Measurements from ENCODE around the gene SMIM38.
"Not testable (repeated sequence)": the region's sequence is repeated elsewhere in the genome, so short reads cannot be mapped to it uniquely, and the experiment has no call there.

Gene SMIM38

DNA sequence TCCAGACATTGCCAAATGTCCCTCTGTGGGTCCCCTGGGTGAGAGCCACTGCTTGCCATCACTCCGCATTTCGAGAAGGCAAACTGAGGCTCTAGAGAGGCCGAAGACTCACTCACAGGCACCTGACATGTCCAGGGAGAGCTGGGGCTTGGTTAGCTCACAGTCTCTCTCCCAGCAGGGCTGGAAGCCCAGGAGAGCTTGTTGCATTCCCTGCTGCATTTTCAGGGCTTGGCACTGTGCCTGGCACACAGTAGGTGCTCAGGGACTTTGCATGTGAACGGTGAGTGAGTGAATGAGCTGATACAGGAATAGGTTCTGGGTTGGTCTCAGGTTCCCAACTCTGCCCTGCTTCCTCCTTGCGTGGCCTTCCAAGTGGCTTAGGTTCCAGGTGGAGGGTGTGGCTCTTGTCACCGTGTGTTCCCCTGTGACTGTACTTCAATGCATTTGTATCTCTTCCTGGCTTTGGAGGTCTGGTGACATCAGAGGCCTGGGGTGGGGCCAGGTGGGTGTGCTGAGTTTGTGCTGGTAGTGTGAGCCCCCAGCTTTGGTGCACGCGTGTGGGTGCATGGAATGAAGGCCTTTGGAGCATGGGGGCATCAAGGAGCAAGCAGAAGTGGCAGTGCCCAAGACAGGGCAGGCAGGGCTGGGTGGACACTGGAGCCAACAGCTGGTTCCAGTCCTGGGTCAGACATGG, 18.4 kb upstream of the SMIM38 start:
- DNase-seq (ENCODE audit: extremely low read depth in 1 of 2, low read depth in 1 of 2) = no peak

DNA sequence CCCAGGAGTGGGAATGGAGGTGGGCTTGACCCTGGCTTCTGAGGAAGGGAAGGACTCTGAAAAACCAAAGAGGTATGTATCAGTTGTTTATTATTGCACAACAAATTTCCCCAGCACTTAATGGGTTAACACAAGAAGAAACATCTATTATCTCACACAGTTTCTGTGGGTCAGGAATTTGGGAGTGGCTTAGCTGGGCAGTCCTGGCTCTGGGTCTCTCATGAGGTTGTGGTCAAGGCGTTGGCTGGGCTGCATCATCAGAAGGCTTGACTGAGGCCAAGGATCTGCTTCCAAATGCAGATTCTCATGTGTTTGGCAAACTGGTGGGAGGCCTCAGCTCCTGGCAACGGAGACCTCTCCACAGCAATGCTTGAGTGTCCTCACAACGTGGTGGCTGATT, 17.5 kb upstream of the SMIM38 start:
- no peak for DNase-seq (ENCODE audit: extremely low read depth in 1 of 2, low read depth in 1 of 2)

DNA sequence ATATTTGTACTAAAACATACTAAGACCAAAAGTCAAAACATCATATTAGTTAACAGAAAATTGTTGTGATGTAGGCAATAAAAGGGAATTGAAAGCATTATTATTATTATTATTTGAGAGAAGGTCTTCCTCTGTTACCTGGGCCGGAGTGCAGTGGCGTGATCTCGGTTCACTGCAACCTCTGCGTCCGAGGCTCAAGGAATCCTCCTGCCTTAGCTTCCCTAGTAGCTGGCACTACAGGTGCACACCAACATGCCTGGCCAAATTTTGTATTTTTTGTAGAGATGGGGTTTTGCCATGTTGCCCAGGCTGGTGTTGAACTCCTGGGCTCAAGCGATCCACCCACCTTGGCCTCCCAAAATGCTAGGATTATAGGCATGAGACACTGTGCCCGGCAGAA, 15.6 kb upstream of the SMIM38 start:
- not testable (repeated sequence) for DNase-seq (ENCODE audit: extremely low read depth in 1 of 2, low read depth in 1 of 2)

DNA sequence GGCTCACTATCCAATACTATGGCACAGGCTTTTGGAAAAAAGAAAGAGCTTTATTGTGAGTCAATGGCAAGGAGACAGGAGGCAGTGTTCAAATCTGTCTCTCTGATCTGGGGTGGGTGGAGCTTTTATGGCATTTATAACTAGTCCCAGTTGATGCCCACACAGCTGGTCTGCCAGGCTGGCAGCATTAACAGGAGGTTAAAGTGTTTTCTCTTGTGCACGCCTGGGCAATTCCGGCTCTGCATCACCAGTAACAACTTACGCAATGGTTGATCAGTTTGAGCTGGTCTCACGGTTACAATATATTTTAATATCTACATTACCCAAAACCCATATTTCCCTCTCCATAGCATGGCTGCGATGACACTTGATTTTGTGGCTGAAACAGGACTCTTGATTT, 15.1 kb upstream of the SMIM38 start:
- DNase-seq (ENCODE audit: extremely low read depth in 1 of 2, low read depth in 1 of 2) = no peak

DNA sequence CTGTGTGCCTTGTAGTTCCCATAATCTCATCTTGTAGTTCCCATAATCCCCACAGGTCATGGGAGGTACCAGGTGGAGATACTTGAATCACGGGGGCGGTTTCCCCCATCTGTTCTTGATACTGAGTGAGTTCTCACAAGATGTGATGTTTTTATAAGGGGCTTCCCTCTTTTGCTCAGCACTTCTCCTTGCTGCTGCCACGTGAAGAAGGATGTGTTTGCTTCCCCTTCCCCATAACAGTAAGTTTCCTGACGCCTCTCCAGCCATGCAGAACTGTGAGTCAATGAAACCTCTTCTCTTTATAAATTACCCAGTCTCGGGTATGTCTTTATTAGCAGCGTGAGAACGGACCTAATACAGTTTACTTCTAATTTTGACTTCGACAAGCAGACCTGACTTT, 14.0 kb upstream of the SMIM38 start:
- no peak for DNase-seq (ENCODE audit: extremely low read depth in 1 of 2, low read depth in 1 of 2)

DNA sequence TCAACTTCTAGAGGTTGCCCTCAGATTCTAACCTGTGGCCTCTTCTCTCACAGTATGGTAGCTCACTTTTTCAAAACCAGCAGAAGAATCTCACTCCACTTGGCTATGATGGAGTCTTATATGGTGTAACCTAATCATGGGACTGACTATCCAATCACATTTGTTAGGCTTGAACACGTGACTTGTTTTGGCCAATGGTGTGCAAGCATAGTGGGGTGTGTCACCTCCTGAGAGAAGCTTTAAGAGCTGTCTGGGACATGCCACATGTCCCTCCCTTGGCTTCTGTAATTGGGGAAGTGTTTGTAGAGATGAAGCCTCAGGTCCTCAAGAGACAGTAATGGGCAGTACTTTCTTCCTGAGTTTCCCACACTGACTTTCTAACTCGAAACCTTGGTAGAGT, 12.8 kb upstream of the SMIM38 start:
- no peak for DNase-seq (ENCODE audit: extremely low read depth in 1 of 2, low read depth in 1 of 2)

DNA sequence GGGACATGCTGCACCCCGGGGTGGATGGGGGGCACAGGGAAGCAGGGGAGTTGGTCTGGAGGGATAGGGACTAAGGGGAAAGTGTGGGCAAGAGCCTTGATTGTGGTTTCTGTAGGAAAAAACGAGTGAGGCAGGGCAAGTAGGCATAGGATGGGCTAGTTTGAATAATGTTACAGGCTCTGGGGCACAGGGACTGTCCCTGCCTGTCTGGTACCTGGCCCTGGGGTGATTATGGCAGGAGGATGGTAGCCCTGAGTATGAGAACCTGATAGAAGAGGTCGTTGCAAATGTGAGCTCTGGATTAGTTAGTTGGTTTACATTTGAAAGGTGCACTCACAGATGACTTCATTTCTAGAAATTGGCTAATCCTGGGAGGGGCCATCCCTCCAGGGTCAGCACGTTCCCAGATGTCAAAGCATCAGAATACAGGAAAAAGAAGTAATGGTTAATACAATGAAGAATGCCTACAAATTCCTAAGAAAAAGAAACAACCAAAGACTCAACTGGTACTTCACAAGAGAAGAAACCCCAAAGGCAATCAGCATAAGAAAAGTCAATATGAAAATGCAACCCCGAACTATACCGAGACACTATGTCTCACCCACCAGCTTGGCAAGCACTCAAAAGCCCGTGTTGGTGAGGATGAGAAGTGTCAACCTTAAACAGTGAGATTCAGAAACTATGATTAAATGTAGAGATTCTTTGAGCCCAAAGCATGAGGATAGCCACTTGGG, 11.3 kb upstream of the SMIM38 start:
- no peak for DNase-seq (ENCODE audit: extremely low read depth in 1 of 2, low read depth in 1 of 2)

DNA sequence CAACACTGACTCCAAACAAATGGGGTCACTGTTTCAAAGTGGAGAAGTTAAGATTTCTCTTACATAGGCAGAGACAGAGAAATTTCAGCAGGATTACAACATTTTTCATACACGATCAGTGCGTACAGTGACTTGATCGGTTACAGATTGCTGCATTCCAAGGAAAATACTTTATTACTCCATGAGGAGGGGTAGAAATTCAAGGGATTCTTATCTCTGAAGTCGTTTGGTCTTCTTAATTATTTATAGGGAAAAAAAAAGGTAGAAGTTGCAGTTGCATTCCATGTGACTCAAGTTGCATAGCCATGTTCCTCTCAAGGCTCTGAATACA, 10.7 kb upstream of the SMIM38 start:
- DNase-seq (ENCODE audit: extremely low read depth in 1 of 2, low read depth in 1 of 2) = no peak

DNA sequence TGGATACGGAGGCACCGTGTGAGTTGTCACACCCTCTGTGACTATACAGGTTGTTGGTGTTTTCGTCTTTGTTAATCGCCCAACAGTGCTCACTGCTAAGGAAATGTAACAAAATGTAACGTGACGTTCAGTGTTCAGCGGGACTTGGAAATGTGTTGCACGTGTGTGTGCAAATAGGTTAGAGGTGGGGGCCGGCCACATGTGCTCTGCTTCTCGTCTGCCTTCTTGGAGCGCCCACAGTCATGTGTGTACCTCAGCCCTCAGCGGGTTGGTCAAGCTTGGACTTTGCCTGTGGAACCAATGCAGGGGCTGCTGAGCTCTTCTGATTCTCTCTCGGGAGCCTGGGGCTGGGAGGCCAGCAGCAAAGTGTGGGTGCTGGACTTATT, 7.4 kb upstream of the SMIM38 start:
- no peak for DNase-seq (ENCODE audit: extremely low read depth in 1 of 2, low read depth in 1 of 2)

DNA sequence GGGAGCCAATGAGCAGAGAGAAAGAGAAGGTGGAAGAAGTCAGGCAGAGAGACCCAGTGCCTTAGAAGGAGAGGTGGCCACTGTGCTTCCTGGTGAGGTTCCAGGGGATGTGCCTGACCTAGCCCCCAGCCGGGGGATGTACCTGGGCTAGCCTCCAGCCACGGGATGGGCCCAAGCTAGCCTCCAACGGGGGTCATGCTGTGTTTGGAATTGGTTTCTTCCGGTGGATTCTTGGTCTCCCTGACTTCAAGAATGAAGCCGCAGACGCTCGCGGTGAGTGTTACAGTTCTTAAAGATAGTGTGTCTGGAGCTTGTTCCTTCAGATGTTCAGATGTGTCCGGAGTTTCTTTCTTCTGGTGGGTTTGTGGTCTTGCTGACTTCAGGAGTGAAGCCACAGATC, 6.9 kb upstream of the SMIM38 start:
- DNase-seq (ENCODE audit: extremely low read depth in 1 of 2, low read depth in 1 of 2) = no peak

DNA sequence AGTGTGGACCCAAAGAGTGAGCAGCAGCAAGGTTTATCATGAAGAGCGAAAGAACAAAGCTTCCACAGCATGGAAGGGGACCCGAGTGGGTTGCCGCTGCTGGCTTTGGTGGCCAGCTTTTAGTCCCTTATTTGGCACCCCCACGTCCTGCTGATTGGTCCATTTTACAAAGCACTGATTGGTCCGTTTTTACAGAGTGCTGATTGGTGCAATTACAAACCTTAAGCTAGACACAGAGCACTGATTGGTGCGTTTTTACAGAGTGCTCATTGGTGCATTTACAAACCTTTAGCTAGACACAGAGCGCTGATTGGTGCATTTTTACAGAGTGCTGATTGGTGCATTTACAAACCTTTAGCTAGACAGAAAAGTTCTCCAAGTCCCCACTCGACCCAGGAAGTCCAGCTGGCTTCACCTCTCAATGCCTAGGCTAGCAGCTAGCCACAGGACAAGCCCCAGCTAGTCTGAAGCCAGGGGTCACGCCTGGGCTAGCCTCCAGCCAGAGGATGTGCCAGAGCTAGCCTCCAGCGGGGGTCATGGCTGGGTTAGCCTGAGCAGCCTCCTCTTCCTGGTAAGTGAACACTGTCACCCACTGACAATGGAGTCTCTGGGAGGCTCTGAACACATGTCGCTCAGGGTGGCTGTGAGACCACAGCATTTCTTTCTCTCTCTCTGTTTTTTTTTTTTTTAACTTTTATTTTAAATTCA, 6.2 kb upstream of the SMIM38 start:
- not testable (repeated sequence) for DNase-seq (ENCODE audit: extremely low read depth in 1 of 2, low read depth in 1 of 2)

DNA sequence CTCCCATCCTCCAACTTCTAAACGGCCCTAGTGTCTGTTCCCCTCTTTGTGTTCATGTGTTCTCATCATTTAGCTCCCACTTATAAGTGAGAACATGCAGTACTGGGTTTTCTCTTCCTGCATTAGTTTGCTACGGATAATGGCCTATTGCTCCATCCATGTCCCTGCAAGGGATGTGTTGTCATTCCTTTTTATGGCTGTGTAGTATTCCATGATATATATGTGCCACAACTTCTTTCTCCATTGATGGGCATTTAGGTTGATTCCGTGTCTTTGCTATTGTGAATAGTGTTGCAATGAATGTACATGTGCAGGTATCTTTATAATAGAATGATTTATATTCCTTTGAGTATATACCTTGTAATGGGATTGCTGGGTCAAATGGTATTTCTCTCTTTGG, 5.6 kb upstream of the SMIM38 start:
- no peak for DNase-seq (ENCODE audit: extremely low read depth in 1 of 2, low read depth in 1 of 2)

DNA sequence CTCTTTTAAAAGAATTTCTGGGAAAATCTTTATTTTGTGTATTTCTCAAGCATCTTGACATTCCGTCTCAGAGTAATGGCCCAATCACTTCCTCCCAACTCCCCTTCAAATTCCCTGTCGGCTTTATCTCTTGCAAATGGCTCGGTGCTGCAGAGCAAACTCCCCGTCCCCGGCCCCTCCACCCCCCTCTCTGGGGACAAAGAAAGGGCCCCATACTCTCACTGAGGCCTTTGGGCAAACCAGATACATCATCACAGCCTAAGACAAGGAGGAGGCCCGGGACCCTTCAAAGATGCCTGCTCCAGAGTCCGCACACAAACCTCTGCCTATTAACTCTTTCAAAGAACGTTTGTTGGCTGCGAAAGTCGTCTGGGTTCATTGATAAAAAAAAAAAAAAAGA, 3.9 kb upstream of the SMIM38 start:
- no peak for DNase-seq (ENCODE audit: extremely low read depth in 1 of 2, low read depth in 1 of 2)

DNA sequence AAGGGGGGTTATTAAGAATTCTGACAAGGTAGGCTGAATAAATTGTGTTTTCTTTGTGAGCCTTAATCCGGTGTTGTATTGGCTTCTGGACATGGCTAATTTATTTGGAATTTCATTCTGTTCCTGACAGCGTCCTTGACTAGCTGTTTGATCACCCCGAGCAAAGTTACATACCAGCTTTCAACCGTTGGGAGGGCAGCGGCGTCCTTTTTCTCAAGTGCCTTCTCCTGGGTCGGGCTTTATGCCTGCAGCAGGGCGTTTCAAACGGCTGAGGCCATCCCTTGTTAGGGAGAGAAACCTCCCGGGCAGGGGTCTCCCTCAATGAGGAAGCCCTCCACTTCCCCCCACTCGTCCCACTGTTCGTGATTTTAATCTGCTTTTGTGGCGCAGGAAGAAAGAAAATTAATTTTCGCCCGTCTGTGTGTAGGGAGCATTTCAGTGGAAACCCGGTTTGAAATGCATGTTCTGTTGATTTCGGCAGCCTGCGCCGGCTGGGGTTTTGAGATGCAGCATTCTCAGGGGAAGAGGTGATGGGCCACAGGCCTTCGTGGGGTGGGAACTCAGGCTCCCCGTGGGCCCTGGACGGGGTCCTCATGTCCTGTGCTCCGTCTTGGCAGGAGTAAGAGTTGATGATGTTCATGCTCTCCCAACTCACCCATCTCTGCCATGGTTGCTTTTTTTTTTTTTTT, 2.9 kb upstream of the SMIM38 start:
- DNase-seq (ENCODE audit: extremely low read depth in 1 of 2, low read depth in 1 of 2) = no peak

DNA sequence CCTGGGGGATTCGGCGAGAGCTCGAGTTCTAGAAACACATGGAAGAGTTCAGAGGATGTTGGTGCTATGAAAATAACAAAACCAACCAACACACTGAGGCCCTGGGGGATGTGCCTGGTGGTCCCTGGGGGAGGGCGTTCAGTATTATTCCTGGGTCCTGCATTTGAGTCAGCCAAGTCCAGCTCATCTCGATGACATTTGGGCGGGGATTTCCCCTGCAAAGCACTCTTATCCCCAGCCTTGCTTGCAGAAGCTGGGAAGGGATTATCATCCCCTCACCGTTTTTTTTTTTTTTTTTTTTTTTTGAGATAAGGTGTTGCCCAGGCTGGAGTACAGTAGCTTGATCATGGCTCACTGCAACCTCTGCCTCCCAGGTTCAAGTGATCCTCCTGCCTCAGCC, 2.1 kb upstream of the SMIM38 start:
- DNase-seq (ENCODE audit: extremely low read depth in 1 of 2, low read depth in 1 of 2) = no peak

DNA sequence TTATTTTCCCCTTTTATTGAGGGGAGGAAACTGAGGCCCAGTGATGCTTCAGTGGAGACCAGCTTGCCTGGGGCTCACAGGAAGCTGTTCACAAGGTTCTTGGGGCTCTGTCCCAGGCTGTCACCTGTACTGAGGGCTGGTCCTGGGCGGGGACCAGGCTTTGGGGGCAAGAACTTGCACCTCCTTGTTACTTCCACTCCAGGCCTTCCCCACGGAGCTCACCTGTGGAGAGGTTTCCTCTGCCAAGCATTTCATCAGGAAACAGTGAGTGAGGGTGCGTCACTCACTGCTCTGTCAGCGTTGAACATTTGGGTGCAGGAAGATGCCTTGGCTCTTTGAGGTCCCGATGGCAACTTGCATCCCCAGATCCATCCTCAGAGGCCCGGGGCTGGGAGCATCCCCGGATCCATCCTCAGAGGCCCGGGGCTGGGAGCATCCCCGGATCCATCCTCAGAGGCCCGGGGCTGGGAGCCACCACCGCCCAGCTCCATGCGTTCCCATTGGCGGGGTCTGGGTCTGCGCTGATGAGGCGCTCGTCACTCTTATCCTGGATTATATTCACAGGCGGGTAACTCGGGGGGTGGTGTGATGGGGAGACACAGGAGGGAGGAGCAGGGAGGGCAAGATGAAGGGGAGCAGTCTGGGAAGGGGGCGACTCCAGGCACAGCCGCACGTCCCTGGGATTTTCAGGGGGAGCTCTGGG, 1.4 kb upstream of the SMIM38 start:
- DNase-seq (ENCODE audit: extremely low read depth in 1 of 2, low read depth in 1 of 2) = no peak

DNA sequence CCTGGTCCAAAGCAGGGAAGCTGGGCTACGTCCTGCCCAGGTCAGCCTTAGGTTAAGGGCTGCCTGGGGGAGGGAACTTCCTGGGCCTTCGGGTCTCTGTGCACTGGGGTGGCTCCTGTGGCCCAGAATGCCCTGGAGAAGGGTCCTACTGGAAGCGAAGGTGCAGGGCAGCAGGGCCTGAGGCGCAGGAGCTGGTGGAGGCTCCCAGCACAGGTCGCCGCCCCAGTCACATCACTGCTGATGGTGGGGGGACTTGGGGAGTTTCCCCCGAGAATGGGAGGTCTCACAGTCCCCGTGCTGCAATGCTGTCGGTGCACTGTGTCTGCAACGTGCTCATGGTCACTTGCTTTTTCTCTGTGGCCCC, 815 bp upstream of the SMIM38 start:
- no peak for DNase-seq (ENCODE audit: extremely low read depth in 1 of 2, low read depth in 1 of 2)

DNA sequence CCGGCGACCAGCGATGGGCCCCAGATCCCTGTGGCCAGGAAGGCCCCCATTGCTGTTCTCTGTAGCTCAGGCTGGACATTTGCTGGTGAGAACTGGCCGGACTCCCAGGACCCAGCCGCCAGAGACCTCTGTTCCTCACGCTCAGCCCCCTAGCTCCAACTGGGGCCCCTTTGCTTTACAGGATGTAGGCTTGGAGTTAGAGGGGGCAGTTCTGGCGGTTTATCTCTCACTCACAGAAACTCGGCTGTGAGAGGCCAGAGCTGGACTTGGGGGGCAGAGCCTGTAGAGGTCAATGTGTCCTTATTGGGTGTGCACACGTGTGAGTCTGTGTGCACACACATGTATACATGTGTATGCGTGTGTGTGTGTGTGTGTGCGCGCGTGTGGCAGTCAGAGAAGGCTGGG, 502 bp downstream of the SMIM38 start:
- no peak for DNase-seq (ENCODE audit: extremely low read depth in 1 of 2, low read depth in 1 of 2)

DNA sequence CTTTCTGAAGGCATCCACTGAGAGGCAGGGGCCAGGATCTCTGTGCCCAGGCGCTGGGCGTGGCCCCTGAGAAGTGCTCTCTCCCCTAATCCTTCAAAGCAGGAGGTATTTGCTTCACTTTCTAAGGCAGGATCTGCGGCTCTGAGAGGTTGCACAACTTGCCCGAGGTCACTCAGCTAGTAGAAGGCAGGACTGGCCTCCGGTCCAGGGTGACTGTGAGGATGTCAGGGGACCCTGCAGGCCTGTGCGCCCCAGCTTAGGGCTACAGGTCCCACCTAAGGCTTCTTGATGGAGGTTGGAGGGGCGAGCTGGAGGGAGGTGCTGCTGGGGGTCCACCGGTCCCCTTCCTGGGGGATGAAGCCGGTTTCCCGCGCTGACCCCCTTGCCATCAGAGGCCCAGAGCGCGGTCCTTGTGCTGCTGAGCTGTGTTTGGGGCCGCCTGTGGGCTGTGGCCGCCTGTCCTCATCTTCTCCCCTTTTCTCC, 979 bp downstream of the SMIM38 start:
- no peak for DNase-seq (ENCODE audit: extremely low read depth in 1 of 2, low read depth in 1 of 2)

DNA sequence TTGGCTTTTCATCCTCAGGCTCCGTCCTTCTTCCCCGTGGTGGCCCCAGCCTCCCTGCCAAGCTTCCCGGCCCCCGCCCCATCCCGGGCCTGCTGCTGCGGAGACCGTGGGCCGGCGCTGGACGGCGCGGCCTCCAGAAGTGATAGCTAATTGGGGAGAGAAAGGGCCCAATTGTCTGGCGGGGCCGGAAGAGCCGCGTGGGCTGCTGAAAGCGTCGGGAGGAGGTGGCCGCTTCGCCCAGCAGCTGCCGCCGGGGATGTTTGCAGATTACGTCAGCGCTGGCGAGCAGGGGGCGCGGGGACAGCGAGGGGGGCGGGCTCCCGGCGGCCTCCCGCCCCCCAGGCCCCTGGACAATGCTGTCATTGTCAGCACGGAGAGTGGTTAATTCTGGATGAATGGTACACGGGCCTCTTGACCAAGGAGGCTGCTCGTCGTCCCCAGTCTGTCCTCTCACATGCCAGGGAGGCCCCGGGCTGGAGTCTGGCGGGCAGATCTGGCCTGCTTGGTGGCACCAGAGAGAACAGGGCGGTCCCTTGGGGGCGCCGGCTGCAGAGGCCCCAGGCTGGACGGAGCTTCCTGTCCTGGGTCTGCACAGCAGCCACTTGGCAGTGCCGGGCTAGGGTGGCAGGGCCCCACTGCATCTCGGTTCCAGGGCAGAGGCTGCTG, 1.6 kb downstream of the SMIM38 start:
- DNase-seq (ENCODE audit: extremely low read depth in 1 of 2, low read depth in 1 of 2) = no peak

All from activated CD8-positive, alpha-beta memory T cell treated with anti-CD3 and anti-CD28 coated beads for 1 hour (primary cell).